HCT116 (cell line): ENCODE results near the gene PRKACG. TPM values are rescaled to one million over a fixed set of nuclear protein-coding genes. Genes with fewer than 3 reads are reported as not detected.

ENCODE experiments used
- ATAC-seq: fragments of 200-7000 bp; cut with Tn5 transposase; 2 replicates; pipeline ENCODE4 v1.9.1; 2020; ENCODE audit warnings: mild to moderate bottlenecking, moderate library complexity
- BruUV-seq: library from RNA; stranded (reverse); fragments of 400-500 nt; replicated peaks from 2 replicates; lab custom pipeline; 2021; lab: Mats Ljungman, UMichigan
- CTCF ChIA-PET: fragments of 300-600 bp; sonication (Branson Sonifier 250); formaldehyde crosslinking; loops from one replicate; lab custom pipeline; 2021; ENCODE audit warnings: antibody characterized with exemption; lab: Charles Lee
- POLR2A ChIA-PET: fragments of 300-600, 350-600 bp; sonication (Branson Sonifier 250); formaldehyde crosslinking; loops from one replicate; lab custom pipeline; 2021; ENCODE audit warnings: antibody characterized with exemption; lab: Charles Lee
- RAD21 ChIA-PET, 2 experiments: fragments of 300-600 bp; sonication (Branson Sonifier 250); formaldehyde crosslinking; loops; one replicate each; lab custom pipeline; 2023; ENCODE audit warnings: low total read pairs in 2 of 2; ENCODE audit not compliant: uncharacterized antibody in 2 of 2, unreplicated experiment in 2 of 2, low non-redundant PET in 1 of 2; lab: Charles Lee
- DNase-seq: peaks from one replicate; pipeline ENCODE4 v3.0.0-alpha.2; 2010; ENCODE audit warnings: low read depth, low spot score
- H2AFZ ChIP-seq: fragments of 200-600 bp; shearing (Covaris generic), sonication (generic); 2 replicates; pipeline ENCODE4 v1.6.1; 2017; ENCODE audit warnings: low read depth, mixed run types, mixed read lengths, antibody characterized with exemption, low read length; ENCODE audit not compliant: poor library complexity, severe bottlenecking
- H3K27ac ChIP-seq: 2 replicates; pipeline ENCODE4 v1.5.1; 2012; ENCODE audit warnings: low read depth, low read length
- H3K27me3 ChIP-seq: fragments of 200-600 bp; sonication (generic); 2 replicates; pipeline ENCODE4 v1.6.1; 2016; ENCODE audit warnings: mixed run types, low read length, mixed read lengths; ENCODE audit not compliant: insufficient read depth
- H3K36me3 ChIP-seq, 2 experiments: fragments of 200-500 bp in 1 of 2; fragments of 200-600 bp in 1 of 2; sonication (Bioruptor generic) in 1 of 2; sonication (generic) in 1 of 2; 2 replicates each; pipeline versions ENCODE4 v1.5.1 to v1.6.1; 2014 to 2016; ENCODE audit warnings: low read length in 2 of 2, inconsistent platforms in 1 of 2, mixed read lengths in 1 of 2, mixed run types in 1 of 2; ENCODE audit not compliant: insufficient read depth in 2 of 2, control insufficient read depth in 1 of 2
- H3K4me1 ChIP-seq, 2 experiments: fragments of 200-600 bp in 1 of 2; sonication (generic) in 1 of 2; 2 replicates each; pipeline versions ENCODE4 v1.5.1 to v1.6.1; 2012 to 2017; ENCODE audit warnings: low read length in 2 of 2, inconsistent platforms in 1 of 2, mild to moderate bottlenecking in 1 of 2, mixed read lengths in 1 of 2, mixed run types in 1 of 2, moderate library complexity in 1 of 2; ENCODE audit not compliant: insufficient read depth in 2 of 2, control insufficient read depth in 1 of 2
- H3K4me2 ChIP-seq: fragments of 200-600 bp; sonication (generic); 2 replicates; pipeline ENCODE4 v1.6.1; 2017; ENCODE audit warnings: mixed run types, low read length, mixed read lengths
- H3K4me3 ChIP-seq, 2 experiments: fragments of 200-600 bp in 1 of 2; sonication (generic) in 1 of 2; replicated peaks in 1 of 2; 2 replicates each; pipeline ENCODE4 v1.5.1; 2011 to 2016; ENCODE audit warnings: low read length in 2 of 2, control low read depth in 1 of 2, low read depth in 1 of 2, mild to moderate bottlenecking in 1 of 2, mixed read lengths in 1 of 2, mixed run types in 1 of 2
- H3K79me2 ChIP-seq: fragments of 200-600 bp; sonication (generic); 2 replicates; pipeline ENCODE4 v1.6.1; 2017; ENCODE audit warnings: mild to moderate bottlenecking, mixed run types, low read length, moderate library complexity, mixed read lengths; ENCODE audit not compliant: insufficient read depth
- H3K9ac ChIP-seq: fragments of 200-600 bp; sonication (generic); 2 replicates; pipeline ENCODE4 v1.6.1; 2016; ENCODE audit warnings: low read length, mixed read lengths
- H3K9me2 ChIP-seq: fragments of 200-600 bp; sonication (generic), shearing (Covaris generic); 2 replicates; pipeline ENCODE4 v1.6.1; 2017; ENCODE audit warnings: mixed run types, mild to moderate bottlenecking, moderate library complexity; ENCODE audit not compliant: insufficient read depth
- H3K9me3 ChIP-seq, 2 experiments: fragments of 200-500 bp in 1 of 2; fragments of 200-600 bp in 1 of 2; sonication (Bioruptor generic) in 1 of 2; sonication (generic) in 1 of 2; 2 replicates each; pipeline ENCODE4 v1.6.1; 2014 to 2017; ENCODE audit warnings: low read length in 2 of 2, mixed read lengths in 2 of 2, inconsistent platforms in 1 of 2, low read depth in 1 of 2, mild to moderate bottlenecking in 1 of 2, mixed run types in 1 of 2, moderate library complexity in 1 of 2; ENCODE audit not compliant: control insufficient read depth in 1 of 2, insufficient read depth in 1 of 2
- H4K20me1 ChIP-seq: fragments of 200-600 bp; sonication (generic), shearing (Covaris generic); 2 replicates; pipeline ENCODE4 v1.6.1; 2017; ENCODE audit warnings: mixed run types, mild to moderate bottlenecking, moderate library complexity; ENCODE audit not compliant: insufficient read depth
- ATF3 ChIP-seq: IDR thresholded peaks from 2 replicates; pipeline ENCODE4 v1.6.1; 2012
- CBX3 ChIP-seq: IDR thresholded peaks from 2 replicates; pipeline ENCODE4 v1.6.1; 2012; ENCODE audit warnings: low read depth
- CEBPB ChIP-seq: IDR thresholded peaks from 2 replicates; pipeline ENCODE4 v1.6.1; 2012; ENCODE audit warnings: low read depth
- EGR1 ChIP-seq: IDR thresholded peaks from 2 replicates; pipeline ENCODE4 v1.6.1; 2012; ENCODE audit warnings: low read depth
- ELF1 ChIP-seq: IDR thresholded peaks from 2 replicates; pipeline ENCODE4 v1.6.1; 2012; ENCODE audit warnings: low read depth, borderline replicate concordance
- EZH2 ChIP-seq: fragments of 200-600 bp; sonication (generic); IDR thresholded peaks from 2 replicates; pipeline ENCODE4 v1.6.1; 2017; ENCODE audit warnings: antibody characterized with exemption, mixed run types
- EZH2phosphoT487 ChIP-seq: fragments of 200-600 bp; IDR thresholded peaks from 2 replicates; pipeline ENCODE4 v1.6.1; 2018; ENCODE audit warnings: antibody characterized with exemption, borderline replicate concordance
- FOSL1 ChIP-seq: IDR thresholded peaks from 2 replicates; pipeline ENCODE4 v1.6.1; 2012; ENCODE audit warnings: low read depth
- JUND ChIP-seq: IDR thresholded peaks from 2 replicates; pipeline ENCODE4 v1.6.1; 2012
- MAX ChIP-seq: IDR thresholded peaks from 2 replicates; pipeline ENCODE4 v1.6.1; 2012
- POLR2A ChIP-seq: IDR thresholded peaks from 2 replicates; pipeline ENCODE4 v1.7.0; 2011; ENCODE audit warnings: borderline replicate concordance; ENCODE audit not compliant: insufficient read depth, insufficient read length; ENCODE audit errors: extremely low read depth
- POLR2AphosphoS5 ChIP-seq: IDR thresholded peaks from 2 replicates; pipeline ENCODE4 v1.6.1; 2011; ENCODE audit warnings: mild to moderate bottlenecking, low read depth, low read length, moderate library complexity
- RAD21 ChIP-seq: IDR thresholded peaks from 2 replicates; pipeline ENCODE4 v1.6.1; 2012; ENCODE audit warnings: low read depth, mild to moderate bottlenecking
- REST ChIP-seq: IDR thresholded peaks from 2 replicates; pipeline ENCODE4 v1.6.1; 2012; ENCODE audit warnings: low read depth
- SIN3A ChIP-seq: IDR thresholded peaks from 2 replicates; pipeline ENCODE4 v1.6.1; 2012; ENCODE audit warnings: low read depth
- SP1 ChIP-seq: IDR thresholded peaks from 2 replicates; pipeline ENCODE4 v1.6.1; 2012; ENCODE audit warnings: low read depth
- SRF ChIP-seq: IDR thresholded peaks from 2 replicates; pipeline ENCODE4 v1.6.1; 2012; ENCODE audit warnings: low read depth
- TCF7L2 ChIP-seq: IDR thresholded peaks from 2 replicates; pipeline ENCODE4 v1.7.0; 2011; ENCODE audit warnings: borderline replicate concordance, inconsistent platforms; ENCODE audit not compliant: insufficient read depth, insufficient read length; ENCODE audit errors: extremely low read depth
- ZBTB33 ChIP-seq: IDR thresholded peaks from 2 replicates; pipeline ENCODE4 v1.6.1; 2011; ENCODE audit warnings: mild to moderate bottlenecking, low read length, moderate library complexity; ENCODE audit not compliant: insufficient replicate concordance; ENCODE audit errors: extremely low read depth
- intact Hi-C: fragments of 100-400 bp; cut with micrococcal nuclease; formaldehyde crosslinking; loops from 2 replicates; pipeline ENCODE4 v1.10.0; 2022
- total RNA-seq: library from RNA; stranded (reverse); gene quantifications from one replicate; pipeline ENCODE4 v1.2.1, GENCODE V29; 2021; ENCODE audit not compliant: unreplicated experiment

PRKACG gene
- total RNA-seq, 1 experiment from 2014 or later, result not detected

- Histone ChIP-seq H3K27ac (no peak overlapping the region), H3K79me2 (no peaks in the 10 kb centered on the region), H3K36me3 (no peaks in the 10 kb centered on the region), H2AFZ (no peak overlapping the region), H3K4me3 (no peak overlapping the region), H3K4me2 (no peak overlapping the region), H3K27me3 (peaks cover 8% of the 10 kb centered on the region; the same call in 1 of the 2 replicates), H3K9ac (no peak overlapping the region), H3K9me2 (no peaks in the 10 kb centered on the region), H3K4me1 (no peaks in the 10 kb centered on the region), H4K20me1 (no peaks in the 10 kb centered on the region), H3K9me3 (no peaks in the 10 kb centered on the region)
- POLR2A ChIA-PET, result no interaction called here
- no peak for TF ChIP-seq TCF7L2
- no peak for TF ChIP-seq ZBTB33
- no peak for TF ChIP-seq EGR1
- no peak for TF ChIP-seq RAD21
- no peak for TF ChIP-seq MAX
- TF ChIP-seq REST, result no peak
- TF ChIP-seq SRF, result no peak
- no peak for TF ChIP-seq ELF1
- no peak for TF ChIP-seq POLR2A
- TF ChIP-seq CBX3, result no peak
- no peak for TF ChIP-seq EZH2phosphoT487
- no peak for TF ChIP-seq FOSL1
- TF ChIP-seq ATF3, result no peak
- TF ChIP-seq SIN3A, result no peak
- no peak for TF ChIP-seq POLR2AphosphoS5
- no peak for TF ChIP-seq SP1
- TF ChIP-seq CEBPB, result no peak
- no peak for TF ChIP-seq JUND
- no peak for TF ChIP-seq EZH2
- RAD21 ChIA-PET, result no interaction called here
- intact Hi-C loops, result no loop called here
- ATAC-seq (no peak), DNase-seq (no peak)
- no TSS peak for BruUV-seq
- CTCF ChIA-PET, result no interaction called here
Observed at GRCh38 chr9:68974431-68974830, 39.5 kb downstream of the PRKACG start.
